Effector memory CD4-positive, alpha-beta T cell (primary cell): ENCODE data around the gene SUPT3H.
"Not testable (repeated sequence)": the region's sequence is repeated elsewhere in the genome, so short reads cannot be mapped to it uniquely, and the experiment has no call there.

ENCODE experiments used
- DNase-seq, 3 donors: peaks; one replicate each; pipeline ENCODE4 v3.0.0-alpha.2; 2020
- H3K27ac ChIP-seq: 2 replicates; pipeline ENCODE4 v1.7.0; 2013; ENCODE audit warnings: mild to moderate bottlenecking, low read length, moderate library complexity; ENCODE audit not compliant: insufficient read depth, poor library complexity, severe bottlenecking
- H3K27me3 ChIP-seq: replicated peaks from 2 replicates; pipeline ENCODE4 v1.7.0; 2013; ENCODE audit warnings: mild to moderate bottlenecking, low read length; ENCODE audit not compliant: insufficient read depth, control insufficient read depth, poor library complexity, severe bottlenecking
- H3K36me3 ChIP-seq: 2 replicates; pipeline ENCODE4 v1.7.0; 2013; ENCODE audit warnings: mild to moderate bottlenecking, low read length, moderate library complexity; ENCODE audit not compliant: control insufficient read depth, insufficient read depth
- H3K4me1 ChIP-seq: 2 replicates; pipeline ENCODE4 v1.7.0; 2013; ENCODE audit warnings: low read length, mild to moderate bottlenecking; ENCODE audit not compliant: control insufficient read depth, insufficient read depth, poor library complexity, severe bottlenecking
- H3K4me3 ChIP-seq: 2 replicates; pipeline ENCODE4 v1.7.0; 2013; ENCODE audit warnings: low read length, low read depth, mild to moderate bottlenecking; ENCODE audit not compliant: insufficient read depth, poor library complexity, severe bottlenecking
- H3K9me3 ChIP-seq: 2 replicates; pipeline ENCODE4 v1.7.0; 2013; ENCODE audit warnings: mild to moderate bottlenecking, low read length, moderate library complexity; ENCODE audit not compliant: control insufficient read depth

SUPT3H gene

DNA sequence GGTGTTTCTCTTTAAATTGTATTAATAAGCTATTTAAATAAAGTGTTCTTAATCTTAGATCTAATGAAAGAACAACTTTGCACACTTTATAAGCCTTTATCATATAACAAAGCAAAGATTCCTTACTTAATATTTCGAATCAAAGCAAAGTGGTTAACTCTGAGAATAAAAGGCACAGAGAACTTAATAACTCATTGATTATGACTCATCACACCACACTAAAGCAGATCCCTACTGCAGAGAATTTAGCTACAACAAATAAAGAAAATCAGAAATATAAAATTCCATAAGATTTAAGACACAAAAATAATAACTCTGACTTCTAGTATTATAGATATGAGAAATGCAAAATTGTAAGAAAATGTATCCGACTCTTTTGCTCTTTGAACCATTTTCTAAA lies 185.2 kb downstream of the SUPT3H start:
- H3K4me3 ChIP-seq = no peak overlapping the region
- DNase-seq = no peak
- no peaks in the 10 kb centered on the region for H3K9me3 ChIP-seq

DNA sequence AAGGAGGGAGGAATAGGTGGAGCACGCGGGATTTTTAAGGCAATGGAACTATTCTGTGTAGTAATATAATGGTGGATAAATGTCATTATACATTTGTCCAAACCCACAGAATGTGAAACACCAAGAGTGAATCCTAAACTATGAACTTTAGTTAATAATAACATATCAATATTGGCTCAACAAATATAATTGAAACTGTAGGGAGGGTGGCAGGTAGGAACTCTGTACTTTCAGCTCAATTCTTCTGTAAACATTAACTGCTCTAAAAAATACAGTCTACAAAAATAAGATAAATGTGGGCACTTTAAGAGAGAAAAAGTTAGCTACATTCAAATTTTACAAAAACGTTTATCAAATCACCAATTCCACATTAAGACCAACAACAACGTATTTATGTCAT lies 186.3 kb downstream of the SUPT3H start:
- no peaks in the 10 kb centered on the region for H3K27me3 ChIP-seq
- no peaks in the 10 kb centered on the region for H3K36me3 ChIP-seq
- no peak for DNase-seq
- no peaks in the 10 kb centered on the region for H3K9me3 ChIP-seq
- H3K4me3 ChIP-seq = no peak overlapping the region
- H3K4me1 ChIP-seq = no peaks in the 10 kb centered on the region
- no peak overlapping the region for H3K27ac ChIP-seq

More for the DNA sequence above, 185.2 kb downstream of the SUPT3H start:
- Histone ChIP-seq H3K27ac (no peak overlapping the region), H3K27me3 (no peaks in the 10 kb centered on the region), H3K4me1 (no peaks in the 10 kb centered on the region), H3K36me3 (no peaks in the 10 kb centered on the region)

GRCh38 chr6:45187836-45188235 lies 189.9 kb downstream of the SUPT3H start:
- Histone ChIP-seq H3K4me3 (no peak overlapping the region), H3K4me1 (peaks cover 4% of the 10 kb centered on the region), H3K27me3 (no peaks in the 10 kb centered on the region), H3K27ac (no peak overlapping the region), H3K9me3 (no peaks in the 10 kb centered on the region), H3K36me3 (no peaks in the 10 kb centered on the region)
- DNase-seq = no peak

GRCh38 chr6:45185403-45186251 lies 192.1 kb downstream of the SUPT3H start:
- Histone ChIP-seq H3K9me3 (no peaks in the 10 kb centered on the region), H3K4me3 (no peak overlapping the region), H3K27ac (no peak overlapping the region), H3K4me1 (peaks cover 4% of the 10 kb centered on the region), H3K36me3 (no peaks in the 10 kb centered on the region), H3K27me3 (no peaks in the 10 kb centered on the region)
- no peak for DNase-seq

DNA sequence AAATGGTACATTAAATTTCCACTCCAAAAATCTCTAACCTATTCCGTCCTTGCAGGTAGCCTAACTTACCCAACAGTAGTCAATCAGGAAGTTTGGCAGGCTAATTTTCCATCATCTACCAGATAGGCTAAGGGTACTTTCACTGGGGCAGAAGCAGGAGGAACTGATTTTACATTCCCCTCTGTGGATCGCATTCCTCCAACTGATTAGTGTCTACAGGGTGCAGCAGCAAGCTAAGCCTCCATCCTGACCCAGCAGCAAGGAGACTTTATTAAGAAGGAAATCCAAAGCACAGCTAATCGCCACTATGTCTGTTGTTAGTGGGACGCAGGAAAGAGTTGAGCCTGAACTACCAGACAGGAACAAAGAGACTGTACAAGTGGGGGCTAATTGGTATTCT lies 192.8 kb downstream of the SUPT3H start:
- no peak overlapping the region for H3K27ac ChIP-seq
- DNase-seq = no peak
- no peaks in the 10 kb centered on the region for H3K9me3 ChIP-seq
- H3K36me3 ChIP-seq = no peaks in the 10 kb centered on the region
- no peak overlapping the region for H3K4me3 ChIP-seq
- H3K4me1 ChIP-seq = peaks cover 4% of the 10 kb centered on the region
- H3K27me3 ChIP-seq = no peaks in the 10 kb centered on the region

- H3K9me3 ChIP-seq = no peaks in the 10 kb centered on the region
- H3K4me3 ChIP-seq = no peak overlapping the region
- H3K4me1 ChIP-seq = peaks cover 4% of the 10 kb centered on the region
- H3K27me3 ChIP-seq = no peaks in the 10 kb centered on the region
- H3K27ac ChIP-seq = no peak overlapping the region
- DNase-seq = no peak
- no peaks in the 10 kb centered on the region for H3K36me3 ChIP-seq
Observed at GRCh38 chr6:45184040-45184439, 193.7 kb downstream of the SUPT3H start.

GRCh38 chr6:45176373-45176772 lies 201.4 kb downstream of the SUPT3H start:
- H3K27ac ChIP-seq, H3K27me3 ChIP-seq, H3K4me3 ChIP-seq, H3K9me3 ChIP-seq, H3K36me3 ChIP-seq, H3K4me1 ChIP-seq, DNase-seq: not testable (repeated sequence)

- no peak overlapping the region for H3K27ac ChIP-seq
- H3K27me3 ChIP-seq = no peaks in the 10 kb centered on the region
- H3K9me3 ChIP-seq = no peaks in the 10 kb centered on the region
- no peak overlapping the region for H3K4me3 ChIP-seq
- H3K36me3 ChIP-seq = no peaks in the 10 kb centered on the region
- H3K4me1 ChIP-seq = no peaks in the 10 kb centered on the region
- DNase-seq = no peak
Observed at GRCh38 chr6:45175272-45175671, 202.5 kb downstream of the SUPT3H start.

DNA sequence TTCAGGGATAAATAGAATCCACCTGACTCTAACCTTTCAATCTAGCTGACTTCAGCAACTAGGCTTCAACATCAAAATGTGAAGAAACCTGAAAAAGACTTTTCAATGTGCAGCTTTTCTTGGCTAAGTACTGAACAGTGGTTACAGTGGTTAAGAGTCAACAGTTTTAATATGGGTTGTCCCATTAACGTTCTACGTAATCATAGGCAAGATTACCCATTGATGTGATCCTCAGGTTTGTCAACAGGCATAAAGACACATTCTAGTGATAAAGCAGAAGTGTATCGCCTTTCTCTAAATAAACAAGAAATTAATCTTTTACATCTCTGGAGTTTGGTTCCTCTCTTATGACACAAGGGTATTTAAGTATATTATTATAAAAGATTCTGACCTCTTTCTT lies 203.7 kb downstream of the SUPT3H start:
- no peaks in the 10 kb centered on the region for H3K27me3 ChIP-seq
- no peaks in the 10 kb centered on the region for H3K36me3 ChIP-seq
- H3K4me1 ChIP-seq = no peaks in the 10 kb centered on the region
- DNase-seq = no peak
- H3K4me3 ChIP-seq = no peak overlapping the region
- no peak overlapping the region for H3K27ac ChIP-seq
- H3K9me3 ChIP-seq = no peaks in the 10 kb centered on the region

DNA sequence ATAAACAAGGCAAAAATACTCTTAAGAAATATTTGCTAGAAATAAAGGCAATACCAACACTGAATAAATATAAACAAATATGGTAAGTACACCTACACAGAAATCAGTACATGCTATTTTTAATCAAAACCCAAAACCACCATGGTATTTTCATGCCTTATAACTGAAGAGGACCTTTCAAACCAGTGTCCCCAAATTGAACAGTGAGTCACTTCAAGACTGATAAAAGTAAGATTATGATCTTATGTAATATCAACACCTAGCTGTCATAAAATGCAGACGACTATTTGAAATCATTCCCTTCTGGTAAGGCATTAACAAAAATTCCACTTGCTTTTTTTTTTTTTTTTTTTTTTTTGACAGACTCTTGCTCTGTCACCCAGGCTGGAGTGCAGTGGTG lies 206.4 kb downstream of the SUPT3H start:
- H3K4me3 ChIP-seq = no peak overlapping the region
- no peaks in the 10 kb centered on the region for H3K4me1 ChIP-seq
- no peaks in the 10 kb centered on the region for H3K36me3 ChIP-seq
- H3K27me3 ChIP-seq = no peaks in the 10 kb centered on the region
- no peak for DNase-seq
- H3K9me3 ChIP-seq = no peaks in the 10 kb centered on the region
- H3K27ac ChIP-seq = no peak overlapping the region
